A673 (cell line): ENCODE measurements around the gene MIOS.

Experiments
- CTCF ChIP-seq: fragments of 300-800, 200-600 bp; sonication (generic); conservative IDR thresholded peaks from 2 replicates; pipeline ENCODE4 v1.5.1; 2017; ENCODE audit warnings: low read depth, mild to moderate bottlenecking, antibody characterized with exemption, low read length, moderate library complexity, mixed read lengths
- EZH2 ChIP-seq: fragments of 200-600 bp; sonication (generic); IDR thresholded peaks from 2 replicates; pipeline ENCODE4 v1.6.1; 2017; ENCODE audit warnings: borderline replicate concordance, low read depth, mild to moderate bottlenecking, mixed read lengths, antibody characterized with exemption, low read length; ENCODE audit not compliant: poor library complexity, severe bottlenecking

GRCh38 chr7:7567898-7568531 lies 1.3 kb downstream of the MIOS start:
- TF ChIP-seq CTCF (no peak), EZH2 (no peak)
